SK-N-SH treated with all-trans-retinoic acid at 6 μM for 48 hours (cell line): ENCODE data around the gene SH3TC1.

Experiments used
- PATZ1 ChIP-seq: fragments of 250-450 bp; sonication (Bioruptor Pico); IDR thresholded peaks from 2 replicates; pipeline ENCODE4 v1.8.0; 2020; ENCODE audit warnings: mild to moderate bottlenecking, moderate library complexity, borderline replicate concordance
- SNAI2 ChIP-seq: fragments of 250-450 bp; sonication (Bioruptor Pico); IDR thresholded peaks from 2 replicates; pipeline ENCODE4 v1.5.0; 2020; ENCODE audit warnings: mild to moderate bottlenecking, moderate library complexity
- ZC3H10 ChIP-seq: fragments of 250-450 bp; sonication (Bioruptor Pico); IDR thresholded peaks from 2 replicates; pipeline ENCODE4 v1.5.1; 2021; ENCODE audit warnings: mild to moderate bottlenecking, moderate library complexity
- ZFP30 ChIP-seq: fragments of 450-650 bp; formaldehyde crosslinking; IDR thresholded peaks from 2 replicates; pipeline ENCODE4 v1.5.0; 2022; ENCODE audit warnings: mild to moderate bottlenecking, moderate library complexity

- TF ChIP-seq SNAI2 (CRISPR knock-in tag) (no peak), ZC3H10 (no peak), PATZ1 (CRISPR knock-in tag) (no peak), ZFP30 (CRISPR knock-in tag) (no peak)
Measured at GRCh38 chr4:8280876-8281440, 81.9 kb downstream of the SH3TC1 start.
